Measurements from ENCODE around the gene CSF3. TPM values are rescaled to one million over a fixed set of nuclear protein-coding genes. Genes with fewer than 3 reads are reported as not detected.

Gene CSF3
- total RNA-seq, 2 experiments from 2014 or later: not detected

GRCh38 chr17:40025991-40026815, 11.0 kb downstream of the CSF3 start:
- H3K9me3 ChIP-seq (ENCODE audit: low read length): no peaks in the 10 kb centered on the region
- no peak overlapping the region for H2AFZ ChIP-seq (ENCODE audit: low read length)
- no peak overlapping the region for H3K4me2 ChIP-seq (ENCODE audit: low read length)
- CTCF ChIA-PET (ENCODE audit: unreplicated experiment): interaction anchor here (0.6 to 1.3 kb wide), 3 partner anchors 11 to 76 kb away, joined by 3 to 5 read pairs (median 3); no protein-coding TSS in a partner anchor
- intact Hi-C loops (cut with micrococcal nuclease; ENCODE audit: unreplicated experiment): loop anchor here (5.0 kb wide), 1 partner anchor 51 kb away; no protein-coding TSS in a partner anchor
- no peaks in the 10 kb centered on the region for H3K9me2 ChIP-seq (ENCODE audit: insufficient read depth, low read length)
- no TSS peak for BruUV-seq (replicated peaks)
- no peaks in the 10 kb centered on the region for H3K79me2 ChIP-seq (ENCODE audit: insufficient read depth, low read depth, low read length)
- no peak overlapping the region for H3K4me3 ChIP-seq (ENCODE audit: low read depth, low read length, poor library complexity, severe bottlenecking)
- H3K27ac ChIP-seq (ENCODE audit: low read depth, low read length, poor library complexity, severe bottlenecking): no peak overlapping the region
- H4K20me1 ChIP-seq (ENCODE audit: insufficient read depth, low read length): no peaks in the 10 kb centered on the region
- H3K4me1 ChIP-seq (ENCODE audit: insufficient read depth, low read length, poor library complexity, severe bottlenecking): no peaks in the 10 kb centered on the region
- DNase-seq (ENCODE audit: low spot score): no peak
- POLR2A ChIA-PET: interaction anchor here (0.6 to 0.7 kb wide), 4 partner anchors 18 to 447 kb away, joined by 3 to 11 read pairs (median 3); no protein-coding TSS in a partner anchor
- TF ChIP-seq EZH2phosphoT487 (IDR thresholded peaks at IDR 0.05; ENCODE audit: borderline replicate concordance, low read depth, low read length) (no peak), CTCF (conservative IDR thresholded peaks at IDR 0.05; ENCODE audit: low read length) (no peak)
- H3K36me3 ChIP-seq (ENCODE audit: insufficient read depth, low read length): peaks cover 73% of the 10 kb centered on the region

GRCh38 chr17:40026816-40027613, 11.8 kb downstream of the CSF3 start:
- Histone ChIP-seq H3K9me3 (ENCODE audit: low read length) (no peaks in the 10 kb centered on the region), H3K4me3 (ENCODE audit: low read depth, low read length, poor library complexity, severe bottlenecking) (no peak overlapping the region), H2AFZ (ENCODE audit: low read length) (no peak overlapping the region), H3K27ac (ENCODE audit: low read depth, low read length, poor library complexity, severe bottlenecking) (no peak overlapping the region), H3K4me2 (ENCODE audit: low read length) (no peak overlapping the region), H3K79me2 (ENCODE audit: insufficient read depth, low read depth, low read length) (no peaks in the 10 kb centered on the region), H3K4me1 (ENCODE audit: insufficient read depth, low read length, poor library complexity, severe bottlenecking) (no peaks in the 10 kb centered on the region), H4K20me1 (ENCODE audit: insufficient read depth, low read length) (no peaks in the 10 kb centered on the region), H3K36me3 (ENCODE audit: insufficient read depth, low read length) (peaks cover 71% of the 10 kb centered on the region), H3K9me2 (ENCODE audit: insufficient read depth, low read length) (no peaks in the 10 kb centered on the region)
- DNase-seq (ENCODE audit: low spot score): peak; percentile 85
- no TSS peak for BruUV-seq (replicated peaks)
- intact Hi-C loops (cut with micrococcal nuclease; ENCODE audit: unreplicated experiment): loop anchor here (1.0 to 5.0 kb wide), 2 partner anchors 14 to 50 kb away; no protein-coding TSS in a partner anchor
- POLR2A ChIA-PET: interaction anchor here (0.7 kb wide), 1 partner anchor 19 kb away, joined by 3 read pairs; no protein-coding TSS in a partner anchor
- CTCF ChIA-PET (ENCODE audit: unreplicated experiment): interaction anchor here (0.6 to 1.1 kb wide), 2 partner anchors 9 to 10 kb away, joined by 3 to 5 read pairs; no protein-coding TSS in a partner anchor
- TF ChIP-seq EZH2phosphoT487 (IDR thresholded peaks at IDR 0.05; ENCODE audit: borderline replicate concordance, low read depth, low read length) (no peak), CTCF (conservative IDR thresholded peaks at IDR 0.05; ENCODE audit: low read length) (peak; percentile 94)
